ENCODE results near the gene SMYD1.

SMYD1 gene

GRCh38 chr2:88088999-88089398 lies 21.4 kb downstream of the SMYD1 start:
- DNase-seq (ENCODE audit: low read depth): no peak

GRCh38 chr2:88090446-88091283 lies 23.0 kb downstream of the SMYD1 start:
- DNase-seq (ENCODE audit: low read depth): no peak

GRCh38 chr2:88091943-88092342 lies 24.3 kb downstream of the SMYD1 start:
- DNase-seq (ENCODE audit: low read depth): no peak

- no peak for DNase-seq (ENCODE audit: low read depth)
Measured at GRCh38 chr2:88092773-88093172, 25.1 kb downstream of the SMYD1 start.

- no peak for DNase-seq (ENCODE audit: low read depth)
Measured at GRCh38 chr2:88095022-88095421, 27.4 kb downstream of the SMYD1 start.

GRCh38 chr2:88096708-88097107 lies 29.1 kb downstream of the SMYD1 start:
- no peak for DNase-seq (ENCODE audit: low read depth)

GRCh38 chr2:88097192-88097591 lies 29.6 kb downstream of the SMYD1 start:
- DNase-seq (ENCODE audit: low read depth): no peak

- no peak for DNase-seq (ENCODE audit: low read depth)
Measured at GRCh38 chr2:88097891-88098557, 30.4 kb downstream of the SMYD1 start.

- no peak for DNase-seq (ENCODE audit: low read depth)
Measured at GRCh38 chr2:88098558-88098900, 30.9 kb downstream of the SMYD1 start.

- DNase-seq (ENCODE audit: low read depth): peak; percentile 28
Measured at GRCh38 chr2:88099798-88100488, 32.3 kb downstream of the SMYD1 start.

GRCh38 chr2:88100489-88100858 lies 32.8 kb downstream of the SMYD1 start:
- no peak for DNase-seq (ENCODE audit: low read depth)

- no peak for DNase-seq (ENCODE audit: low read depth)
Measured at GRCh38 chr2:88108796-88109195, 41.2 kb downstream of the SMYD1 start.

GRCh38 chr2:88110830-88111229 lies 43.2 kb downstream of the SMYD1 start:
- no peak for DNase-seq (ENCODE audit: low read depth)

GRCh38 chr2:88113069-88113468 lies 45.4 kb downstream of the SMYD1 start:
- no peak for DNase-seq (ENCODE audit: low read depth)

- DNase-seq (ENCODE audit: low read depth): no peak
Measured at GRCh38 chr2:88114889-88115288, 47.3 kb downstream of the SMYD1 start.

- no peak for DNase-seq (ENCODE audit: low read depth)
Measured at GRCh38 chr2:88115825-88116518, 48.3 kb downstream of the SMYD1 start.

- no peak for DNase-seq (ENCODE audit: low read depth)
Measured at GRCh38 chr2:88116669-88117432, 49.2 kb downstream of the SMYD1 start.

GRCh38 chr2:88117973-88118372 lies 50.3 kb downstream of the SMYD1 start:
- DNase-seq (ENCODE audit: low read depth): no peak

- DNase-seq (ENCODE audit: low read depth): no peak
Measured at GRCh38 chr2:88121678-88122077, 54.1 kb downstream of the SMYD1 start.

GRCh38 chr2:88122141-88122884 lies 54.7 kb downstream of the SMYD1 start:
- DNase-seq (ENCODE audit: low read depth): no peak
